GM12878 (cell line): ENCODE data around the gene TUB.

ENCODE experiments used
- ASH2L ChIP-seq: fragments of 300-600, 200-600 bp; sonication (generic); IDR thresholded peaks from 2 replicates; pipeline ENCODE4 v1.6.1; 2017; ENCODE audit warnings: low read depth, mild to moderate bottlenecking, borderline replicate concordance
- ATF7 ChIP-seq: fragments of 450-650 bp; IDR thresholded peaks from 2 replicates; pipeline ENCODE4 v1.6.1; 2016; ENCODE audit warnings: low read depth, mild to moderate bottlenecking
- CHD2 ChIP-seq: IDR thresholded peaks from 2 replicates; pipeline ENCODE4 v1.6.1; 2011; ENCODE audit warnings: low read depth, low read length, improper control_type of control experiment, borderline replicate concordance
- CREB1 ChIP-seq: IDR thresholded peaks from 2 replicates; pipeline ENCODE4 v1.6.1; 2012; ENCODE audit warnings: low read depth, mild to moderate bottlenecking, inconsistent platforms
- CTCF ChIP-seq, 3 experiments: IDR thresholded peaks in 2 of 3; conservative IDR thresholded peaks in 1 of 3; 2 replicates each; pipeline ENCODE4 v1.5.1; 2011; ENCODE audit warnings: low read depth in 3 of 3, low read length in 3 of 3, mild to moderate bottlenecking in 3 of 3, control low read depth in 2 of 3, moderate library complexity in 2 of 3, inconsistent platforms in 1 of 3, mixed read lengths in 1 of 3; ENCODE audit not compliant: control insufficient read depth in 2 of 3, insufficient read depth in 1 of 3; ENCODE audit errors: extremely low read depth in 1 of 3
- E2F4 ChIP-seq: IDR thresholded peaks from 2 replicates; pipeline ENCODE4 v1.6.1; 2012; ENCODE audit warnings: low read depth, low read length, improper control_type of control experiment
- EED ChIP-seq: sonication (generic); IDR thresholded peaks from 2 replicates; pipeline ENCODE4 v1.6.1; 2016; ENCODE audit warnings: antibody characterized with exemption, low read depth
- EP300 ChIP-seq, 2 experiments: fragments of 150-350 bp in 1 of 2; IDR thresholded peaks; 2 replicates each; pipeline ENCODE4 v1.6.1; 2011 to 2012; ENCODE audit warnings: low read depth in 2 of 2, low read length in 2 of 2, borderline replicate concordance in 1 of 2, improper control_type of control experiment in 1 of 2, inconsistent platforms in 1 of 2; ENCODE audit not compliant: control insufficient read depth in 1 of 2
- FOS ChIP-seq: IDR thresholded peaks from 3 replicates; pipeline ENCODE4 v1.6.1; 2011; ENCODE audit warnings: borderline replicate concordance; ENCODE audit not compliant: insufficient read length; ENCODE audit errors: extremely low read depth
- MAX ChIP-seq: IDR thresholded peaks from 2 replicates; pipeline ENCODE4 v1.6.1; 2012; ENCODE audit warnings: low read depth, low read length, improper control_type of control experiment
- NFIC ChIP-seq: IDR thresholded peaks from 2 replicates; pipeline ENCODE4 v1.6.1; 2012; ENCODE audit warnings: low read depth, mild to moderate bottlenecking, inconsistent platforms, low read length, moderate library complexity
- RAD21 ChIP-seq: IDR thresholded peaks from 2 replicates; pipeline ENCODE4 v1.6.1; 2011; ENCODE audit warnings: mild to moderate bottlenecking, low read depth, low read length, moderate library complexity; ENCODE audit not compliant: insufficient read depth
- SMC3 ChIP-seq: IDR thresholded peaks from 2 replicates; pipeline ENCODE4 v1.6.1; 2011; ENCODE audit warnings: low read length, improper control_type of control experiment, borderline replicate concordance
- ZNF622 ChIP-seq: fragments of 450-650 bp; IDR thresholded peaks from 2 replicates; pipeline ENCODE4 v1.6.1; 2017; ENCODE audit warnings: mild to moderate bottlenecking, inconsistent platforms

- TF ChIP-seq FOS (no peak), MAX (no peak), RAD21 (no peak), CTCF (IDR thresholded peaks at IDR 0.05 in 2 of 3, conservative IDR thresholded peaks at IDR 0.05 in 1 of 3; ENCODE audit: control insufficient read depth in 2 of 3, extremely low read depth in 1 of 3, insufficient read depth in 1 of 3, low read depth in 3 of 3, low read length in 3 of 3) (no peak), E2F4 (no peak), EP300 (IDR thresholded peaks at IDR 0.05; ENCODE audit: borderline replicate concordance in 1 of 2, control insufficient read depth in 1 of 2, low read depth in 2 of 2, low read length in 2 of 2) (no peak), NFIC (no peak), ASH2L (no peak), SMC3 (no peak), EED (no peak), CHD2 (no peak), ZNF622 (no peak), ATF7 (no peak), CREB1 (no peak)
These were observed 45.8 kb downstream of the TUB start for GRCh38 chr11:8126649-8127289.
